Osteoblast (primary cell): ENCODE results near the gene MAP2K5. TPM values are rescaled to one million over a fixed set of nuclear protein-coding genes. Genes with fewer than 3 reads are reported as not detected.

Experiments used
- DNase-seq: peaks from one replicate; pipeline ENCODE4 v3.0.0; 2011; ENCODE audit warnings: low spot score, mixed read lengths; ENCODE audit not compliant: insufficient read length; ENCODE audit errors: missing footprints
- H2AFZ ChIP-seq: 2 replicates; pipeline ENCODE4 v1.6.0; 2011; ENCODE audit warnings: mild to moderate bottlenecking, low read length
- H3K27ac ChIP-seq: 2 replicates; pipeline ENCODE4 v1.5.1; 2011; ENCODE audit warnings: mild to moderate bottlenecking, low read depth, low read length, moderate library complexity
- H3K27me3 ChIP-seq: 2 replicates; pipeline ENCODE4 v1.6.0; 2012; ENCODE audit warnings: mild to moderate bottlenecking, control low read depth, inconsistent platforms, low read length, moderate library complexity; ENCODE audit not compliant: insufficient read depth
- H3K36me3 ChIP-seq: 2 replicates; pipeline ENCODE4 v1.5.1; 2011; ENCODE audit warnings: mild to moderate bottlenecking, low read length, control low read depth, moderate library complexity; ENCODE audit not compliant: insufficient read depth
- H3K4me1 ChIP-seq: 2 replicates; pipeline ENCODE4 v1.5.1; 2011; ENCODE audit warnings: mild to moderate bottlenecking, low read length, control low read depth, moderate library complexity; ENCODE audit not compliant: insufficient read depth
- H3K4me2 ChIP-seq: 2 replicates; pipeline ENCODE4 v1.6.0; 2011; ENCODE audit warnings: mild to moderate bottlenecking, low read length; ENCODE audit not compliant: insufficient read depth
- H3K4me3 ChIP-seq: fragments of 200-600 bp; sonication (generic); 3 replicates; pipeline ENCODE4 v1.5.1; 2012; ENCODE audit warnings: mild to moderate bottlenecking, low read length, inconsistent platforms; ENCODE audit not compliant: insufficient read depth
- H3K79me2 ChIP-seq: 2 replicates; pipeline ENCODE4 v1.6.0; 2012; ENCODE audit warnings: mild to moderate bottlenecking, low read length, control low read depth, inconsistent platforms; ENCODE audit not compliant: insufficient read depth
- H3K9me3 ChIP-seq: 2 replicates; pipeline ENCODE4 v1.5.1; 2011; ENCODE audit warnings: low read depth, low read length, control low read depth
- H4K20me1 ChIP-seq: 2 replicates; pipeline ENCODE4 v1.6.0; 2012; ENCODE audit warnings: mild to moderate bottlenecking, low read length, control low read depth; ENCODE audit not compliant: insufficient read depth
- total RNA-seq: library from RNA; depleted of rRNA; stranded (reverse); fragments of >200 nt; gene quantifications from 2 replicates; pipeline ENCODE4 v1.2.3, GENCODE V29; 2012
- TF ChIP-seq, protein P1 (sequence below): IDR thresholded peaks from 2 replicates; pipeline ENCODE4 v1.5.1; 2011; ENCODE audit warnings: mild to moderate bottlenecking, low read depth, low read length, moderate library complexity; ENCODE audit errors: extremely low read depth

MAP2K5 gene
- total RNA-seq, 1 donor, result 10.1 TPM

DNA sequence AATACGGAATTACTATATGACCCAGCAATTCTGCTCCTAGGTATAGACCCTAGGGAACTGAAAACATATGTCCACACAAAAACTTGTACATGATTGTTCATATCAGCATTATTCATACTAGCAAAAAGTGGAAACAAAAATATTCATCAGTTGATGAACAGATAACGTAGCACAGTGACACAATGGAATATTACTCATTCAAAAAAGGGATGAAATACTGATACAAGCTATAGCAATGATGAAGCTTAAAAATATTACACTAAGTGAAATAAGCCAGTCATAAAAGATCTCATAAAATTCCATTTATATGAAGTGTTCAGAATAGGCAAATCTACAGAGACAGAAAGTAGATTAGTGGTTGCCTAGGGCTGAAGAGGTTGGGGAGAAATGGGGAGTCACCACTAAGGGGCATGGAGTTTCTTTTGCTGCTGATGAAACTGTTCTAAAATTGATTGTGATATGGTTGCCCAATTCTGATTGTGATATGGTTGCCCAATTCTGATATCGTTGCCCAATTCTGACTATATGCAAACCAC is 11.1 kb upstream of the MAP2K5 start:
- H3K27ac ChIP-seq, result peak overlapping the region; percentile 64
- DNase-seq, result peak; percentile 81

DNA sequence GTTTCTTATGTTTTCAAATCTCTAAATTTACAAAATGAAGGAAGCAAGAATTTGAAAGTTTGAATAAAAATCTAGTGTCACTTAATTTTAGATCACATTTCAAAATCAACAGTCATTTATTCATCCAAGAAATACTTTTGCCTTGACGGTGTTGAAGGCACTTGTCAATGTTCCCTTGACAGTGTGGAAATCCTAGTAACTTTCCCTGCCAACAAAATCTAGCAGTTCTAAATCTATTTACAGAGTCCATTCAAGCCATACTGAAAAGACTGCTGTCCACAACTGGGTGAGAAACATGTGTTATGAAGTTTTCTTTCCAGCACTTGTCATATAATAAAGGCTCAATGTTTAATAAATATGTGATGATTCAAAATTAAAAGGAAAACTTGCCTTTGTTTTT is 8.6 kb upstream of the MAP2K5 start:
- H3K27ac ChIP-seq, result no peak overlapping the region
- H3K4me3 ChIP-seq, result no peak overlapping the region
- TF ChIP-seq, protein P1, sequence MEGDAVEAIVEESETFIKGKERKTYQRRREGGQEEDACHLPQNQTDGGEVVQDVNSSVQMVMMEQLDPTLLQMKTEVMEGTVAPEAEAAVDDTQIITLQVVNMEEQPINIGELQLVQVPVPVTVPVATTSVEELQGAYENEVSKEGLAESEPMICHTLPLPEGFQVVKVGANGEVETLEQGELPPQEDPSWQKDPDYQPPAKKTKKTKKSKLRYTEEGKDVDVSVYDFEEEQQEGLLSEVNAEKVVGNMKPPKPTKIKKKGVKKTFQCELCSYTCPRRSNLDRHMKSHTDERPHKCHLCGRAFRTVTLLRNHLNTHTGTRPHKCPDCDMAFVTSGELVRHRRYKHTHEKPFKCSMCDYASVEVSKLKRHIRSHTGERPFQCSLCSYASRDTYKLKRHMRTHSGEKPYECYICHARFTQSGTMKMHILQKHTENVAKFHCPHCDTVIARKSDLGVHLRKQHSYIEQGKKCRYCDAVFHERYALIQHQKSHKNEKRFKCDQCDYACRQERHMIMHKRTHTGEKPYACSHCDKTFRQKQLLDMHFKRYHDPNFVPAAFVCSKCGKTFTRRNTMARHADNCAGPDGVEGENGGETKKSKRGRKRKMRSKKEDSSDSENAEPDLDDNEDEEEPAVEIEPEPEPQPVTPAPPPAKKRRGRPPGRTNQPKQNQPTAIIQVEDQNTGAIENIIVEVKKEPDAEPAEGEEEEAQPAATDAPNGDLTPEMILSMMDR, result no peak
- H3K4me1 ChIP-seq, result peaks cover 7% of the 10 kb centered on the region
- H4K20me1 ChIP-seq, result no peaks in the 10 kb centered on the region
- H3K9me3 ChIP-seq, result no peaks in the 10 kb centered on the region
- H2AFZ ChIP-seq, result no peak overlapping the region
- H3K79me2 ChIP-seq, result no peaks in the 10 kb centered on the region
- no peaks in the 10 kb centered on the region for H3K27me3 ChIP-seq
- no peaks in the 10 kb centered on the region for H3K36me3 ChIP-seq
- H3K4me2 ChIP-seq, result no peak overlapping the region
- DNase-seq, result no peak

More for the DNA sequence above, 11.1 kb upstream of the MAP2K5 start:
- peaks cover 5% of the 10 kb centered on the region for H3K79me2 ChIP-seq
- H3K9me3 ChIP-seq, result no peaks in the 10 kb centered on the region
- TF ChIP-seq, protein P1, result no peak
- H3K27me3 ChIP-seq, result no peaks in the 10 kb centered on the region
- H3K4me1 ChIP-seq, result peaks cover 7% of the 10 kb centered on the region
- H3K4me2 ChIP-seq, result peak overlapping the region; percentile 55
- no peak overlapping the region for H2AFZ ChIP-seq
- H4K20me1 ChIP-seq, result peaks cover 5% of the 10 kb centered on the region
- no peak overlapping the region for H3K4me3 ChIP-seq
- peaks cover 5% of the 10 kb centered on the region for H3K36me3 ChIP-seq

DNA sequence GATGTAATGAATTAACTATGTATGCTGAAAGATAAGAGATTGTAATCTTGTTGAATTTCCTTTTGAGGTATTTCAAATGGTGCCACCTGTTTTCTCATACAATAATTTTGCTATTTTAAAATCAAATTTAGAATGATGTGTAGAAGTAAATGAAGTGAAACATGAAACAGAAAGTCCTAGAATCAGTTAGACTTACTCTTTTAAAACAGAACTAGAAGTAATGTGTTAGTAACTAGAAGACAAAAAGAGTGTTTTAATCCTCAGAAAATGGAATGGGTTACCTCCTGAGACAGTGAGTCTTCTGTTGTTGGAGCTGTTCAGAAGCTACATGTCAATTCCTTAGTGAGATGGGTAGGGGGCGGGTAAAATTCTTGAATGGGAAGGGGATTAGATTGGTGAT is 8.1 kb upstream of the MAP2K5 start:
- H3K36me3 ChIP-seq, result no peaks in the 10 kb centered on the region
- H3K4me3 ChIP-seq, result no peak overlapping the region
- H3K4me1 ChIP-seq, result peaks cover 7% of the 10 kb centered on the region
- no peaks in the 10 kb centered on the region for H4K20me1 ChIP-seq
- no peak for DNase-seq
- no peaks in the 10 kb centered on the region for H3K79me2 ChIP-seq
- H2AFZ ChIP-seq, result no peak overlapping the region
- no peaks in the 10 kb centered on the region for H3K9me3 ChIP-seq
- no peak overlapping the region for H3K27ac ChIP-seq
- H3K4me2 ChIP-seq, result no peak overlapping the region
- no peaks in the 10 kb centered on the region for H3K27me3 ChIP-seq
- TF ChIP-seq, protein P1, result no peak

DNA sequence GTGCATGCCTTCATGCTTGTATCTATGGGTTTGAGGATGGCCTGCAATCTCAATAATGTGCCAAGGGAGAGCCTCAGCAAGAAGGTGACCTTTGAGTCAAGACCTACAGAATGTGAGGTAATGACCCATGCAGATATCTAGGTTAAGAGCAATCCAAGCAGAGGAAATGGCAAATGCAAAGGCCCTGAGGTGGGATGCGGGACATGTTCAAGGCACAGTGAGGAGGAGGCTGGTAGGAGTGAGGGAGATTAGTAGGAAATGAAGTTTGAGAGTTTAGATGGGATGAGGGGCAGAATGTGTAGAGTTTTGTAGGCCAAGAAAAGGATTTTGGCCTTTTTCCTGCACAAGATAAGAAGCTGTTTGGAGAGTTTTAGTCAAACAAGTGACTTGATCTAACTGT is 4.7 kb upstream of the MAP2K5 start:
- TF ChIP-seq, protein P1, result no peak
- H4K20me1 ChIP-seq, result no peaks in the 10 kb centered on the region
- no peaks in the 10 kb centered on the region for H3K79me2 ChIP-seq
- no peak for DNase-seq
- no peak overlapping the region for H3K4me3 ChIP-seq
- H3K27ac ChIP-seq, result no peak overlapping the region
- no peak overlapping the region for H3K4me2 ChIP-seq
- no peak overlapping the region for H2AFZ ChIP-seq
- no peaks in the 10 kb centered on the region for H3K9me3 ChIP-seq
- H3K4me1 ChIP-seq, result peaks cover 3% of the 10 kb centered on the region
- H3K36me3 ChIP-seq, result no peaks in the 10 kb centered on the region
- H3K27me3 ChIP-seq, result no peaks in the 10 kb centered on the region
